ENCODE results near the gene HRH1.

DNA sequence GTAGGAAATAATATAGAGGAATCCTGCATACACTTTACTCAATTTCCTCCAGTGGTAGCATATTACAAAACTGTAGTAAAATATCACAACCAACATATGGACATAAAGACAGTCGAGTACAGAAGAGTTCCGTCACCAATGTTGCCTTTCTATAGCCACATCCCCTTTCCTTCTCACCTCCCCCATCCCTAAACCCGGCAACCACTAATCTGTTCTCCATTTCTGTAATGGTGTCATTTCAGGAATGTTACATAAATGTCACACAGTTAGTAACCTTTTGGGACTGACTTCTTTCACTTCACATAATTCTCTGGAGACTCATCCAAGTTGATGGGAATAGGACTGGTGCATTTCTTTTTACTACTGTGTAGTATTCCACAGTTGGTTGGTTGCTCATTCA lies 76.5 kb downstream of the HRH1 start:
- TF ChIP-seq, protein P1, sequence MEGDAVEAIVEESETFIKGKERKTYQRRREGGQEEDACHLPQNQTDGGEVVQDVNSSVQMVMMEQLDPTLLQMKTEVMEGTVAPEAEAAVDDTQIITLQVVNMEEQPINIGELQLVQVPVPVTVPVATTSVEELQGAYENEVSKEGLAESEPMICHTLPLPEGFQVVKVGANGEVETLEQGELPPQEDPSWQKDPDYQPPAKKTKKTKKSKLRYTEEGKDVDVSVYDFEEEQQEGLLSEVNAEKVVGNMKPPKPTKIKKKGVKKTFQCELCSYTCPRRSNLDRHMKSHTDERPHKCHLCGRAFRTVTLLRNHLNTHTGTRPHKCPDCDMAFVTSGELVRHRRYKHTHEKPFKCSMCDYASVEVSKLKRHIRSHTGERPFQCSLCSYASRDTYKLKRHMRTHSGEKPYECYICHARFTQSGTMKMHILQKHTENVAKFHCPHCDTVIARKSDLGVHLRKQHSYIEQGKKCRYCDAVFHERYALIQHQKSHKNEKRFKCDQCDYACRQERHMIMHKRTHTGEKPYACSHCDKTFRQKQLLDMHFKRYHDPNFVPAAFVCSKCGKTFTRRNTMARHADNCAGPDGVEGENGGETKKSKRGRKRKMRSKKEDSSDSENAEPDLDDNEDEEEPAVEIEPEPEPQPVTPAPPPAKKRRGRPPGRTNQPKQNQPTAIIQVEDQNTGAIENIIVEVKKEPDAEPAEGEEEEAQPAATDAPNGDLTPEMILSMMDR (IDR thresholded peaks at IDR 0.05; ENCODE audit: low read length): no peak
- TF ChIP-seq EZH2 (IDR thresholded peaks at IDR 0.05; ENCODE audit: borderline replicate concordance, low read length): no peak
